WTC11 (cell line): Measurements from ENCODE around the gene C2orf80. TPM values are rescaled to one million over a fixed set of nuclear protein-coding genes. Genes with fewer than 3 reads are reported as not detected.

Source experiments
- ATAC-seq: fragments of 200-7000 bp; cut with Tn5 transposase; 2 replicates; pipeline ENCODE4 v1.10.0; 2021; ENCODE audit warnings: mild to moderate bottlenecking, moderate library complexity
- CTCF ChIA-PET: fragments of 300-600 bp; sonication (Branson Sonifier 250); formaldehyde crosslinking; loops from one replicate; lab custom pipeline; 2021; ENCODE audit warnings: antibody characterized with exemption; lab: Charles Lee
- POLR2A ChIA-PET: fragments of 350-600 bp; sonication (Branson Sonifier 250); formaldehyde crosslinking; loops from one replicate; lab custom pipeline; 2021; ENCODE audit warnings: antibody characterized with exemption; lab: Charles Lee
- DNase-seq: peaks from one replicate; pipeline ENCODE4 v3.0.0; 2021; ENCODE audit warnings: low spot score
- H3K27ac Mint-ChIP-seq: 2 replicates; pipeline ENCODE4 v1.8.0; 2021; ENCODE audit warnings: mixed read lengths
- H3K27me3 Mint-ChIP-seq: 2 replicates; pipeline ENCODE4 v1.8.0; 2021; ENCODE audit warnings: low read depth, mild to moderate bottlenecking, moderate library complexity, mixed read lengths
- H3K36me3 Mint-ChIP-seq: 2 replicates; pipeline ENCODE4 v1.8.0; 2021; ENCODE audit warnings: mixed read lengths
- H3K4me1 Mint-ChIP-seq: 2 replicates; pipeline ENCODE4 v1.8.0; 2022; ENCODE audit warnings: mixed read lengths
- H3K4me3 Mint-ChIP-seq: 2 replicates; pipeline ENCODE4 v1.8.0; 2021; ENCODE audit warnings: mild to moderate bottlenecking, moderate library complexity, mixed read lengths
- H3K9me3 Mint-ChIP-seq: 2 replicates; pipeline ENCODE4 v1.8.0; 2021; ENCODE audit warnings: mixed read lengths
- ELF4 ChIP-seq: sonication (generic); formaldehyde crosslinking; IDR thresholded peaks from 2 replicates; pipeline ENCODE4 v1.8.1; 2022; ENCODE audit warnings: low read depth, mild to moderate bottlenecking, moderate library complexity, missing genetic modification reagents
- EMX1 ChIP-seq: fragments of 250-450 bp; sonication (Bioruptor Pico); IDR thresholded peaks from 2 replicates; pipeline ENCODE4 v1.8.0; 2021; ENCODE audit warnings: mild to moderate bottlenecking
- ETV6 ChIP-seq: sonication (generic); formaldehyde crosslinking; IDR thresholded peaks from 2 replicates; pipeline ENCODE4 v1.8.1; 2022; ENCODE audit warnings: mild to moderate bottlenecking, missing genetic modification reagents
- FOXK1 ChIP-seq: sonication (generic); formaldehyde crosslinking; IDR thresholded peaks from 2 replicates; pipeline ENCODE4 v1.8.0; 2022; ENCODE audit warnings: mild to moderate bottlenecking, moderate library complexity, missing genetic modification reagents
- NR2C2 ChIP-seq: sonication (generic); formaldehyde crosslinking; IDR thresholded peaks from 2 replicates; pipeline ENCODE4 v1.8.0; 2022; ENCODE audit warnings: mild to moderate bottlenecking, missing genetic modification reagents
- SMAD4 ChIP-seq: sonication (generic); formaldehyde crosslinking; IDR thresholded peaks from 2 replicates; pipeline ENCODE4 v1.8.0; 2022; ENCODE audit warnings: mild to moderate bottlenecking, missing genetic modification reagents
- TEAD1 ChIP-seq: sonication (generic); formaldehyde crosslinking; IDR thresholded peaks from 2 replicates; pipeline ENCODE4 v1.8.0; 2022; ENCODE audit warnings: mild to moderate bottlenecking, missing genetic modification reagents
- total RNA-seq: library from RNA; stranded (reverse); gene quantifications from 3 replicates; pipeline ENCODE4 v1.2.3, GENCODE V29; 2021
- TF ChIP-seq, protein P1 (sequence below): sonication (generic); formaldehyde crosslinking; IDR thresholded peaks from 2 replicates; pipeline ENCODE4 v1.8.0; 2022; ENCODE audit warnings: missing genetic modification reagents
- TF ChIP-seq, protein P2 (sequence below): fragments of 250-450 bp; sonication (Bioruptor Pico); IDR thresholded peaks from 2 replicates; pipeline ENCODE4 v1.9.0; 2021; ENCODE audit warnings: moderate library complexity, mild to moderate bottlenecking, inconsistent platforms, borderline replicate concordance
- TF ChIP-seq, protein P3 (sequence below): fragments of 250-450 bp; sonication (Bioruptor Pico); IDR thresholded peaks from 2 replicates; pipeline ENCODE4 v1.9.0; 2021; ENCODE audit warnings: mild to moderate bottlenecking
- TF ChIP-seq, protein P4 (sequence below): fragments of 250-450 bp; sonication (Bioruptor Pico); conservative IDR thresholded peaks from 2 replicates; pipeline ENCODE4 v1.9.0; 2021; ENCODE audit warnings: mild to moderate bottlenecking
- TF ChIP-seq, protein P5 (sequence below): sonication (generic); formaldehyde crosslinking; IDR thresholded peaks from 2 replicates; pipeline ENCODE4 v1.8.0; 2023; ENCODE audit warnings: missing genetic modification reagents
- TF ChIP-seq, protein P6 (sequence below): sonication (generic); formaldehyde crosslinking; IDR thresholded peaks from 2 replicates; pipeline ENCODE4 v1.8.1; 2022; ENCODE audit warnings: mild to moderate bottlenecking, moderate library complexity, missing genetic modification reagents
- TF ChIP-seq, protein P7 (sequence below): sonication (generic); formaldehyde crosslinking; conservative IDR thresholded peaks from 2 replicates; pipeline ENCODE4 v1.8.1; 2022; ENCODE audit warnings: mild to moderate bottlenecking, missing genetic modification reagents
- TF ChIP-seq, protein P8 (sequence below): sonication (generic); formaldehyde crosslinking; IDR thresholded peaks from 2 replicates; pipeline ENCODE4 v1.8.1; 2022; ENCODE audit warnings: missing genetic modification reagents, borderline replicate concordance
- TF ChIP-seq, protein P9 (sequence below): fragments of 250-450 bp; sonication (Bioruptor Pico); IDR thresholded peaks from 2 replicates; pipeline ENCODE4 v1.9.0; 2021; ENCODE audit warnings: mild to moderate bottlenecking, borderline replicate concordance

The C2orf80 gene
- total RNA-seq, 1 experiment from 2014 or later = 0.87 TPM

DNA sequence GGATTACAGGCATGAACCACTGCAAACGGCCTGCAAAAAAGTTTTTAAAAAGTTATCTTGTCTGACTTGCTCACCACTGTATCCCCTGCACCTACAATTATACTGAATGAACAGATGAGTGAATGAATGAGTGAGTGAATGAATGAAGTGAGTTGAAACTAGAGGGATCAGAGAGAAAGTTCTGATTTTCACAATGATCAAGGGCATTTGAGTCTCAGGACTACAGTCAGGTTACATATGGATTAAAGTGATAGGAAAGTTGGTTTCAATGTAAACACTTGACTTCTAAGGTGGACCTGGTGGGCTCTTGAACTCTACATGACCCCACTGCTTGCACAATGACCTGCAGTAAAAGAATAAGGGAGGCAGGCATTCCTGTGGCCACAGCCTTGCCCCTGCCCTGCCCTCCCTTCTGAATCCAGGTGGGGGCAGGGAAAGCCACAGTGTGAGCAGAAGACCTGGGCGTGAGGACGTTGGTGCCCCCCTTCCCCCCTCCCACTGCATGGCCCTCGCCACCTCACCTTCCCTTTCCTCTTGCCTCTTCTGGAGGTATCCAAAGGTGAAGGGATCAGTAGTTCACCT is 10.7 kb downstream of the C2orf80 start (continued):
- TF ChIP-seq, protein P1, sequence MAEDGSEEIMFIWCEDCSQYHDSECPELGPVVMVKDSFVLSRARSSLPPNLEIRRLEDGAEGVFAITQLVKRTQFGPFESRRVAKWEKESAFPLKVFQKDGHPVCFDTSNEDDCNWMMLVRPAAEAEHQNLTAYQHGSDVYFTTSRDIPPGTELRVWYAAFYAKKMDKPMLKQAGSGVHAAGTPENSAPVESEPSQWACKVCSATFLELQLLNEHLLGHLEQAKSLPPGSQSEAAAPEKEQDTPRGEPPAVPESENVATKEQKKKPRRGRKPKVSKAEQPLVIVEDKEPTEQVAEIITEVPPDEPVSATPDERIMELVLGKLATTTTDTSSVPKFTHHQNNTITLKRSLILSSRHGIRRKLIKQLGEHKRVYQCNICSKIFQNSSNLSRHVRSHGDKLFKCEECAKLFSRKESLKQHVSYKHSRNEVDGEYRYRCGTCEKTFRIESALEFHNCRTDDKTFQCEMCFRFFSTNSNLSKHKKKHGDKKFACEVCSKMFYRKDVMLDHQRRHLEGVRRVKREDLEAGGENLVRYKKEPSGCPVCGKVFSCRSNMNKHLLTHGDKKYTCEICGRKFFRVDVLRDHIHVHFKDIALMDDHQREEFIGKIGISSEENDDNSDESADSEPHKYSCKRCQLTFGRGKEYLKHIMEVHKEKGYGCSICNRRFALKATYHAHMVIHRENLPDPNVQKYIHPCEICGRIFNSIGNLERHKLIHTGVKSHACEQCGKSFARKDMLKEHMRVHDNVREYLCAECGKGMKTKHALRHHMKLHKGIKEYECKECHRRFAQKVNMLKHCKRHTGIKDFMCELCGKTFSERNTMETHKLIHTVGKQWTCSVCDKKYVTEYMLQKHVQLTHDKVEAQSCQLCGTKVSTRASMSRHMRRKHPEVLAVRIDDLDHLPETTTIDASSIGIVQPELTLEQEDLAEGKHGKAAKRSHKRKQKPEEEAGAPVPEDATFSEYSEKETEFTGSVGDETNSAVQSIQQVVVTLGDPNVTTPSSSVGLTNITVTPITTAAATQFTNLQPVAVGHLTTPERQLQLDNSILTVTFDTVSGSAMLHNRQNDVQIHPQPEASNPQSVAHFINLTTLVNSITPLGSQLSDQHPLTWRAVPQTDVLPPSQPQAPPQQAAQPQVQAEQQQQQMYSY = no peak
- TF ChIP-seq NR2C2 = no peak
- TF ChIP-seq, protein P2, sequence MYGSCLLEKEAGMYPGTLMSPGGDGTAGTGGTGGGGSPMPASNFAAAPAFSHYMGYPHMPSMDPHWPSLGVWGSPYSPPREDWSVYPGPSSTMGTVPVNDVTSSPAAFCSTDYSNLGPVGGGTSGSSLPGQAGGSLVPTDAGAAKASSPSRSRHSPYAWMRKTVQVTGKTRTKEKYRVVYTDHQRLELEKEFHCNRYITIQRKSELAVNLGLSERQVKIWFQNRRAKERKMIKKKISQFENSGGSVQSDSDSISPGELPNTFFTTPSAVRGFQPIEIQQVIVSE (CRISPR knock-in tag) = no peak
- no peak for TF ChIP-seq EMX1 (CRISPR knock-in tag)
- TF ChIP-seq, protein P3, sequence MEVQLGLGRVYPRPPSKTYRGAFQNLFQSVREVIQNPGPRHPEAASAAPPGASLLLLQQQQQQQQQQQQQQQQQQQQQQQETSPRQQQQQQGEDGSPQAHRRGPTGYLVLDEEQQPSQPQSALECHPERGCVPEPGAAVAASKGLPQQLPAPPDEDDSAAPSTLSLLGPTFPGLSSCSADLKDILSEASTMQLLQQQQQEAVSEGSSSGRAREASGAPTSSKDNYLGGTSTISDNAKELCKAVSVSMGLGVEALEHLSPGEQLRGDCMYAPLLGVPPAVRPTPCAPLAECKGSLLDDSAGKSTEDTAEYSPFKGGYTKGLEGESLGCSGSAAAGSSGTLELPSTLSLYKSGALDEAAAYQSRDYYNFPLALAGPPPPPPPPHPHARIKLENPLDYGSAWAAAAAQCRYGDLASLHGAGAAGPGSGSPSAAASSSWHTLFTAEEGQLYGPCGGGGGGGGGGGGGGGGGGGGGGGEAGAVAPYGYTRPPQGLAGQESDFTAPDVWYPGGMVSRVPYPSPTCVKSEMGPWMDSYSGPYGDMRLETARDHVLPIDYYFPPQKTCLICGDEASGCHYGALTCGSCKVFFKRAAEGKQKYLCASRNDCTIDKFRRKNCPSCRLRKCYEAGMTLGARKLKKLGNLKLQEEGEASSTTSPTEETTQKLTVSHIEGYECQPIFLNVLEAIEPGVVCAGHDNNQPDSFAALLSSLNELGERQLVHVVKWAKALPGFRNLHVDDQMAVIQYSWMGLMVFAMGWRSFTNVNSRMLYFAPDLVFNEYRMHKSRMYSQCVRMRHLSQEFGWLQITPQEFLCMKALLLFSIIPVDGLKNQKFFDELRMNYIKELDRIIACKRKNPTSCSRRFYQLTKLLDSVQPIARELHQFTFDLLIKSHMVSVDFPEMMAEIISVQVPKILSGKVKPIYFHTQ = no peak
- TF ChIP-seq, protein P4, sequence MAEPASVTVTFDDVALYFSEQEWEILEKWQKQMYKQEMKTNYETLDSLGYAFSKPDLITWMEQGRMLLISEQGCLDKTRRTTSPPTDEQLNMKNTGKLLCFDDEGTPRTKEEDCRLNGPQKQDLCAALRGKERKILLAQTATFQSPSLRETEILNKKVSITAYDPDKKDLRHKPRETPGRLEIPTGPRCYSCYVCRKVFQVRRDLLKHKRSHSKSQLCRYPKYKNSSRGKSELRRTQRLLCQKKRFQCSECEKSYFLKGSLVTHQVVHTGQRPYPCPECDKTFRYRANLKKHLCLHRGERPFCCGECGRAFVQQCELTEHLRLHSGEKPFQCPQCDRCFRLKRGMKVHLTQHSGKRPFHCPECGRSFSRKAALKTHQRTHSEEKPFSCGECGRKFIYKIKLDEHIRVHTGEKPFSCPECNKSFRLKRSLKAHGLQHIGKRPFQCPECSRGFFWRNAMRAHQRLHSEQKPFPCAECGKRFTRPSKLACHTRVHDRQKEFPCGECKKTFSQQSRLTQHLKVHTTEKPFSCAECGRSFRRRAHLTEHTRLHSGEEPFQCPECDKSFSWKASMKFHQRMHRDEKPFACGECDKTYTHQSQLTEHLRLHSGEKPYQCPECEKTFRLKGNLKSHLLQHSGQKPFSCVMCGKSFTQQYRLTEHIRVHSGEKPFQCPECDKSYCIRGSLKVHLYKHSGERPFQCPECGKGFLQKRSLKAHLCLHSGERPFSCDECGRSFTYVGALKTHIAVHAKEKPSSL (CRISPR knock-in tag) = no peak
- TF ChIP-seq, protein P5, sequence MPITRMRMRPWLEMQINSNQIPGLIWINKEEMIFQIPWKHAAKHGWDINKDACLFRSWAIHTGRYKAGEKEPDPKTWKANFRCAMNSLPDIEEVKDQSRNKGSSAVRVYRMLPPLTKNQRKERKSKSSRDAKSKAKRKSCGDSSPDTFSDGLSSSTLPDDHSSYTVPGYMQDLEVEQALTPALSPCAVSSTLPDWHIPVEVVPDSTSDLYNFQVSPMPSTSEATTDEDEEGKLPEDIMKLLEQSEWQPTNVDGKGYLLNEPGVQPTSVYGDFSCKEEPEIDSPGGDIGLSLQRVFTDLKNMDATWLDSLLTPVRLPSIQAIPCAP (CRISPR knock-in tag) = no peak
- no peak for TF ChIP-seq ELF4 (CRISPR knock-in tag)
- TF ChIP-seq SMAD4 (CRISPR knock-in tag) = no peak
- no peak for TF ChIP-seq FOXK1 (CRISPR knock-in tag)
- no peak for TF ChIP-seq ETV6 (CRISPR knock-in tag)

DNA sequence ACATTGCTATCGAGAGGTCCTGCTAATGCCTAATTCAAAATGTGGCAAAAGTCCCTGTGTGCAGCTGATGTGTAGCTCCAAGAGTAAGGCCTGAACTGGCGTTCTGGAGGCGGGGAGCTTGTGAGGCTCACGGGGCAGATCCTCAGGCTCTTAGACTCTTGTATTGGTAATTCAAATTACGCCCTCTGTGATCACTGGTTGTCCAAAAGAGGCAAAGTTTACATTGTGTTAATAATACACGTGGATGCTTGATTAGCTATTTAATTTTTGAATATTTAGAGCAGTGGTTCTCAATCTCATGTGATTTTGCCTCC is 14.0 kb downstream of the C2orf80 start:
- H3K4me1 Mint-ChIP-seq = peaks cover 17% of the 10 kb centered on the region
- ChIA-PET CTCF (interaction anchor here (0.7 to 3.1 kb wide), 19 partner anchors 9 to 93 kb away, joined by 3 to 37 read pairs (median 4); partner anchors contain the start of genes CRYGA, CRYGD, IDH1 and PIKFYVE), POLR2A (interaction anchor here (0.7 to 1.5 kb wide), 3 partner anchors 9 to 1767 kb away, joined by 3 to 5 read pairs (median 4); no protein-coding TSS in a partner anchor)
- H3K27me3 Mint-ChIP-seq = no peaks in the 10 kb centered on the region
- no peak overlapping the region for H3K27ac Mint-ChIP-seq
- H3K36me3 Mint-ChIP-seq = no peaks in the 10 kb centered on the region
- DNase-seq = no peak
- no peaks in the 10 kb centered on the region for H3K9me3 Mint-ChIP-seq
- H3K4me3 Mint-ChIP-seq = no peak overlapping the region
- ATAC-seq = 0 out of 2 replicates have a peak, but pooled peaks have one; percentile 27
- TF ChIP-seq, protein P6, sequence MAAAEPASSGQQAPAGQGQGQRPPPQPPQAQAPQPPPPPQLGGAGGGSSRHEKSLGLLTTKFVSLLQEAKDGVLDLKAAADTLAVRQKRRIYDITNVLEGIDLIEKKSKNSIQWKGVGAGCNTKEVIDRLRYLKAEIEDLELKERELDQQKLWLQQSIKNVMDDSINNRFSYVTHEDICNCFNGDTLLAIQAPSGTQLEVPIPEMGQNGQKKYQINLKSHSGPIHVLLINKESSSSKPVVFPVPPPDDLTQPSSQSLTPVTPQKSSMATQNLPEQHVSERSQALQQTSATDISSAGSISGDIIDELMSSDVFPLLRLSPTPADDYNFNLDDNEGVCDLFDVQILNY (CRISPR knock-in tag) = no peak
- TF ChIP-seq TEAD1 (CRISPR knock-in tag) = no peak
- TF ChIP-seq, protein P7, sequence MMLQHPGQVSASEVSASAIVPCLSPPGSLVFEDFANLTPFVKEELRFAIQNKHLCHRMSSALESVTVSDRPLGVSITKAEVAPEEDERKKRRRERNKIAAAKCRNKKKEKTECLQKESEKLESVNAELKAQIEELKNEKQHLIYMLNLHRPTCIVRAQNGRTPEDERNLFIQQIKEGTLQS (CRISPR knock-in tag) = no peak
- TF ChIP-seq, protein P8, sequence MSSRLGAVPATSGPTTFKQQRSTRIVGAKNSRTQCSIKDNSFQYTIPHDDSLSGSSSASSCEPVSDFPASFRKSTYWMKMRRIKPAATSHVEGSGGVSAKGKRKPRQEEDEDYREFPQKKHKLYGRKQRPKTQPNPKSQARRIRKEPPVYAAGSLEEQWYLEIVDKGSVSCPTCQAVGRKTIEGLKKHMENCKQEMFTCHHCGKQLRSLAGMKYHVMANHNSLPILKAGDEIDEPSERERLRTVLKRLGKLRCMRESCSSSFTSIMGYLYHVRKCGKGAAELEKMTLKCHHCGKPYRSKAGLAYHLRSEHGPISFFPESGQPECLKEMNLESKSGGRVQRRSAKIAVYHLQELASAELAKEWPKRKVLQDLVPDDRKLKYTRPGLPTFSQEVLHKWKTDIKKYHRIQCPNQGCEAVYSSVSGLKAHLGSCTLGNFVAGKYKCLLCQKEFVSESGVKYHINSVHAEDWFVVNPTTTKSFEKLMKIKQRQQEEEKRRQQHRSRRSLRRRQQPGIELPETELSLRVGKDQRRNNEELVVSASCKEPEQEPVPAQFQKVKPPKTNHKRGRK (CRISPR knock-in tag) = no peak
- TF ChIP-seq, protein P9, sequence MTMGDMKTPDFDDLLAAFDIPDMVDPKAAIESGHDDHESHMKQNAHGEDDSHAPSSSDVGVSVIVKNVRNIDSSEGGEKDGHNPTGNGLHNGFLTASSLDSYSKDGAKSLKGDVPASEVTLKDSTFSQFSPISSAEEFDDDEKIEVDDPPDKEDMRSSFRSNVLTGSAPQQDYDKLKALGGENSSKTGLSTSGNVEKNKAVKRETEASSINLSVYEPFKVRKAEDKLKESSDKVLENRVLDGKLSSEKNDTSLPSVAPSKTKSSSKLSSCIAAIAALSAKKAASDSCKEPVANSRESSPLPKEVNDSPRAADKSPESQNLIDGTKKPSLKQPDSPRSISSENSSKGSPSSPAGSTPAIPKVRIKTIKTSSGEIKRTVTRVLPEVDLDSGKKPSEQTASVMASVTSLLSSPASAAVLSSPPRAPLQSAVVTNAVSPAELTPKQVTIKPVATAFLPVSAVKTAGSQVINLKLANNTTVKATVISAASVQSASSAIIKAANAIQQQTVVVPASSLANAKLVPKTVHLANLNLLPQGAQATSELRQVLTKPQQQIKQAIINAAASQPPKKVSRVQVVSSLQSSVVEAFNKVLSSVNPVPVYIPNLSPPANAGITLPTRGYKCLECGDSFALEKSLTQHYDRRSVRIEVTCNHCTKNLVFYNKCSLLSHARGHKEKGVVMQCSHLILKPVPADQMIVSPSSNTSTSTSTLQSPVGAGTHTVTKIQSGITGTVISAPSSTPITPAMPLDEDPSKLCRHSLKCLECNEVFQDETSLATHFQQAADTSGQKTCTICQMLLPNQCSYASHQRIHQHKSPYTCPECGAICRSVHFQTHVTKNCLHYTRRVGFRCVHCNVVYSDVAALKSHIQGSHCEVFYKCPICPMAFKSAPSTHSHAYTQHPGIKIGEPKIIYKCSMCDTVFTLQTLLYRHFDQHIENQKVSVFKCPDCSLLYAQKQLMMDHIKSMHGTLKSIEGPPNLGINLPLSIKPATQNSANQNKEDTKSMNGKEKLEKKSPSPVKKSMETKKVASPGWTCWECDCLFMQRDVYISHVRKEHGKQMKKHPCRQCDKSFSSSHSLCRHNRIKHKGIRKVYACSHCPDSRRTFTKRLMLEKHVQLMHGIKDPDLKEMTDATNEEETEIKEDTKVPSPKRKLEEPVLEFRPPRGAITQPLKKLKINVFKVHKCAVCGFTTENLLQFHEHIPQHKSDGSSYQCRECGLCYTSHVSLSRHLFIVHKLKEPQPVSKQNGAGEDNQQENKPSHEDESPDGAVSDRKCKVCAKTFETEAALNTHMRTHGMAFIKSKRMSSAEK (CRISPR knock-in tag) = no peak
